GM12874 (cell line): ENCODE results near the gene COBL.

Source experiments
- TF ChIP-seq, protein P1 (sequence below): IDR thresholded peaks from 2 replicates; pipeline ENCODE4 v1.5.1; 2011; ENCODE audit warnings: low read depth, mild to moderate bottlenecking, control low read depth, low read length, moderate library complexity; ENCODE audit not compliant: insufficient read depth

The COBL gene

DNA sequence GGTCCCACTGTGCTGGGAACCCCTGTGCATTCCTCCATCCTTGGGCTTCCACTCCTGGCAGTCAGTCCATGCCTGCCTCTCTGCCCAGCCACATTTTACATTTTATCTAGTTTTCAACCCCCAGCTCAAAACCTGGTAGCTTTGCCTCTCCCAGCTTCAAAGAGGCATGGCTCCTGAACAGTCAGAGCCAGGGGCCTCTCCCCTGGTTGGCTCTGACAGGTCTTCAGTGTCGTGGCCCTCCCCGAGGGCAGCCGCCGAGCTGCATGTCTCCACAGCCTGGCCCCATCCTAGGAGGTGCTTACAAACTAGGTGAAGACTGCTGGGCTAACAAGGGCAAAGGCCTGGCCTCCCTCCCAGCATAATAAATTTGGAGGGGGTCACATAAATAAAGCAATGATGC lies 14.8 kb downstream of the COBL start:
- TF ChIP-seq, protein P1, sequence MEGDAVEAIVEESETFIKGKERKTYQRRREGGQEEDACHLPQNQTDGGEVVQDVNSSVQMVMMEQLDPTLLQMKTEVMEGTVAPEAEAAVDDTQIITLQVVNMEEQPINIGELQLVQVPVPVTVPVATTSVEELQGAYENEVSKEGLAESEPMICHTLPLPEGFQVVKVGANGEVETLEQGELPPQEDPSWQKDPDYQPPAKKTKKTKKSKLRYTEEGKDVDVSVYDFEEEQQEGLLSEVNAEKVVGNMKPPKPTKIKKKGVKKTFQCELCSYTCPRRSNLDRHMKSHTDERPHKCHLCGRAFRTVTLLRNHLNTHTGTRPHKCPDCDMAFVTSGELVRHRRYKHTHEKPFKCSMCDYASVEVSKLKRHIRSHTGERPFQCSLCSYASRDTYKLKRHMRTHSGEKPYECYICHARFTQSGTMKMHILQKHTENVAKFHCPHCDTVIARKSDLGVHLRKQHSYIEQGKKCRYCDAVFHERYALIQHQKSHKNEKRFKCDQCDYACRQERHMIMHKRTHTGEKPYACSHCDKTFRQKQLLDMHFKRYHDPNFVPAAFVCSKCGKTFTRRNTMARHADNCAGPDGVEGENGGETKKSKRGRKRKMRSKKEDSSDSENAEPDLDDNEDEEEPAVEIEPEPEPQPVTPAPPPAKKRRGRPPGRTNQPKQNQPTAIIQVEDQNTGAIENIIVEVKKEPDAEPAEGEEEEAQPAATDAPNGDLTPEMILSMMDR: no peak

DNA sequence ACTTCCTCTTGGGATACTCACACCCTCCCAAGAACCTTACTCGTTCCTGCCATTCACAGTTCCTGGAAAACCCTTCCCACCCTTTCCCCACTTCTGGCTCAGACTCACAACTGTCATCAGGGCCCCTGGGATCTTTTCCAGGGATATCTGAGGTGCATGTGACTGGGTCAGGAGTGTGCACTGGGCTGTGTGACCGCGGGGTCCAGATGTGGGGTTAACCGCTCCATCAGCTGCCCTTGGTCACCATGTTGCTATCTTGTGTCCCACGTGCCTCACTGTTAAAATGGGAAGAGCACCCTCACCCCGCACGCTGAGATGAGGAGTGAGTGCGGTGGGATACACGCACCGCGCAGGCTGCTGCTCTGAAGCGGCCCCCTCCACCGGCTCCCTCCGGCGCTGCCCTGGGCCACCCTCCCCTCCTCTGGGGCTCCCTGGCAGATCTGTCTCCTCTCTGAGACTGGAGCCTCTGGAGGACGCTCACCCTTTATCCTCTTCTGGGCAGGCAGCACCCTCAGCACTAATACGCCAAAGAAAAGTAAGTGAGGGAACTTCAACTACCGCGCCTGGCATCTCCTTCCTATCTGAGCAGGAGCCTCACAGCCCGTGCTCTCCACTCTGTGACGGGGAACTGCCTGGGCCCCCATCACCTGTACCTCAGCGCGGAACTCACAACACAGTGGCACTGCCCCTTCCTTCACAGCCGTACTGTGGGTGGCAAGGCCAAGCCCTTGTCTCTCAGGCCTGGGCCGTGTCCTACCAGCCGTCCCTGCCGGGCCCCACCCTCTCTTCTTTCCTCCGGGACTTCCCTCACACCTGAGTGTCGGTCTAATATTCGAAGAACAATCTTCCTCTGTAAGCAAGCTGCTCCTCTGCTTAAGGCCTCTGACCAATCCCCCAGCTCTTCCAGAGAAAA lies 15.6 kb downstream of the COBL start:
- TF ChIP-seq, protein P1: no peak

DNA sequence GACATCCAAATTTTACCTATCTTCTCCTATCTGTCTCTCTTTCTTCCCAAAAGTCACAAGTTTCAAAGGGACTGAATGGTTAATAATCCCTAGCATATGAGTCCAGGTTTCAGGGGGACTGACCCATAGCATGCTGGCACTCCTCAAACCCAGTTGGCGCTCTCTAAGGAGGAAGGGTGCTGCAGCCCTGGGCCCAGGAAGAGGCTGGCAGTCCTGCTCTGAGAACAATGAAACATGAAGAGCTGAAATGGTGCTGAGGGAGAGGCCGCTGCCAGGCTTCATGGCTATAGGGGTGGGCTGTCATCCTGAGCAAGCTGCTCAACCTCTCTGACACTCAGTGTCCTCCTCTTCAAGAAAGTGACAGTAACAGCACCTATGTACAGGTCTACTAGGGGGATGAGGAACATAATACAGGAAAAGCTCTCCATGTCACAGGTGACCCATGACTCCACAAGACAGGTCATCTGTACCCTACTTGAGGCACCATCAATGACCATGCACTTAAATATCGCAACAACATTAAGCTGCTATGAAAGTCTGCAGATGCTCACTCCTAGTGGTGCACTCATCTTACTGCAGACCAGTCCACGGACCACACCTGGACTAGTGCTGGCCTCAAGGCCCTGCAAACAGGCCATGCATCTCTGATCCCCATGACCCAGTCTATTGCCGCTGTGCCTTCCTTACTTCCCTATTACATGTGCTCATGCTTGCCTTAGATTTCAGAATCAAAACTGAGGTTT lies 17.0 kb downstream of the COBL start:
- TF ChIP-seq, protein P1: no peak

DNA sequence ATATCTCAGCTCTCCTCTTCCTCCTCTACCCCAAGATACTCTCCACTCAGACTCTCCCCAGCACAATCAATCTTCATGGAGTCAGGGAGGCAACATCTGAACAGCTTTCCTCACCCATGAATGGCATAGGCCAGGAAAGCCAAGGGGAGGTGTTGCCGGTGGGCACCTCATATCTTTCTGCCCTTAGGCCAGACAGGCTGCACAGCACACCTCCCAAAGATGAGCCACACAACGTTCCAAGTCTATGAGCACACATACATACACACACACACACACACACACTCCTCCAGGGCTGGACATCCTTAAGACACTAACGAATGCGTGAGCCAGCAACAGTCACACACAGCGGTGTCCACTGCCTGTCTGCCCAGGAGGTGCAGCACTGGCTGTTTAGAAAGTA lies 17.7 kb downstream of the COBL start:
- TF ChIP-seq, protein P1: no peak

DNA sequence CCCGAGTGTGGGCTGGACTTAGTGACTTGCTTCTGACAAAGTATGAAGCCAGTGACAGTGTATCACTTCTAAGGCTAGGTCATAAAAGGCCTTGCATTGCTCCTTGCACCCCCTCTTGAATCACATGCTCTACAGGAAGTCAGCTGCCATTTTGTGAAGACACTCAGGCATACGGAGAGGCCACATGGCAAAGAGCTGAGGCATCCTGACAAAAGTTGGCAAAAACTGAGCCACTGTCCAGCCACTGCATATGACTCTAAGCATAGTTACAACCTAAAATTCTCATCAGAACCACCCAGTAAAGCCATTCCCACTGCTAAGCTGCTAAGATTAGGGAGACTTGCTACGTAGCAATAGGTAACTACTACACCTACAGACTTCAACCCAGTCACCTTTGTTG lies 18.6 kb downstream of the COBL start:
- TF ChIP-seq, protein P1: no peak

DNA sequence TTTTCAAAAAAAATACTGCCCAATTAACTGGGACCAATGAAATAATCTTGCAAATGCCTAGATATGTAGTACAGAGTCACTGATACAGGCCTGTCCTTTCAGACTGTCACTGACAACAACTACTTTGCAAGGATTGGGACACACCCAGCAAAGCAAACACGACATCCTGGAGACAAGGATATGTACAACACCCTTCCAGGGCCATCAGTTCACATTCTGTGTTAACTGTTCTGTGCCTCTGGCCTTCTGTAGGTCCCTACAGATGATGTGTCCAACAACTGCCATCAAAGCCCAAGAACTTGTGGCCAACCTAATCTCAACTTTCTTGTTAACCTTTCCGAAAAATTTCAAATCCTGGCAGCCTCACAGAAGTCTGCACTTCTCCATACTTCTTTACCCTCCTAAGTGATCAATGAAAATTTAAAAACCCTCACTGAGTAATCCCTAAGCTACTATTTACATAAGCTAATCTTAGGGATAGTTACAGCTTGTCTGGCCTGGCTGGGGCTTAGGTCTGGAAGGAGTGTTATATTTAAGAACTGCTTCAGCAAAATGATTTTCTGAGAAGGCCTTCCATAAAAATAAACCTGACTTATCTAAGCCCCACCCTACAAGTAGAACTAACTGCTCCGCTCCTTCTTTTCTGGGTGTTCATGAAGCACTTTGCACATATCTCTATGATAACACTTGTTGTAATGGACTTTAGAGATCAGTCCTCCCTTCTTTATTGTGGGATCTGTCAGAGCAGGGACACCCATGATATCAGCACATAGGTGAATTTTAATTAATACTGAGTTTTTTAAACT lies 21.0 kb downstream of the COBL start:
- TF ChIP-seq, protein P1: no peak

DNA sequence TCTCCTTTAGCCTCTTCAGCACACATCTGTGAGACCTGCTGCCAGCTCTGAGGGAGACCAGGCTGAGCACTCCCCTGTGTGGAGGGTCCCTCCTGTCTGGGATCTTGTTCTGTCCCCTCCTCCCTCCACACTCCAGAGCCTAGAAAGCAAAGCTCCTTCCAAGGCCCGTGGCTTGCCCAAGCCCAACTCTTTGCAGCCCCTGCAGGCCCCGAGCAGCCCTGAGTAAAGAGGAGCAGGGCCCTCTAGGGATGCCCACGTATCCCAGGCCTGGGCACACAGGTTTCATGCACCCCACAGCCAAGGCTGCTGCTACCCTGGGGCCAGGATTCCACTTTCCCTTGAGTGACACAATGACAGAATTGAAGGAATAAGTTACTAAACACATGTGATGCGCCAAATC lies 24.0 kb downstream of the COBL start:
- TF ChIP-seq, protein P1: no peak
